SKM-1 (cell line): ENCODE results near the gene POGLUT2.

Source experiments
- DNase-seq: peaks from one replicate; lab custom pipeline; 2025; ENCODE audit not compliant: unreplicated experiment; lab: John Stamatoyannopoulos, UW

The POGLUT2 gene

GRCh38 chr13:102770435-102770834, 28.3 kb downstream of the POGLUT2 start:
- no peak for DNase-seq

- DNase-seq, result no peak
These were observed 29.1 kb downstream of the POGLUT2 start for GRCh38 chr13:102769679-102770078.

- no peak for DNase-seq
These were observed 29.9 kb downstream of the POGLUT2 start for GRCh38 chr13:102768909-102769308.

- DNase-seq, result no peak
These were observed 35.0 kb downstream of the POGLUT2 start for GRCh38 chr13:102763741-102764140.

- no peak for DNase-seq
These were observed 37.7 kb downstream of the POGLUT2 start for GRCh38 chr13:102761071-102761470.

GRCh38 chr13:102758842-102759241, 39.9 kb downstream of the POGLUT2 start:
- DNase-seq, result no peak

GRCh38 chr13:102757006-102757405, 41.8 kb downstream of the POGLUT2 start:
- no peak for DNase-seq

GRCh38 chr13:102751886-102752285, 46.9 kb downstream of the POGLUT2 start:
- no peak for DNase-seq

- DNase-seq, result no peak
These were observed 56.3 kb downstream of the POGLUT2 start for GRCh38 chr13:102742506-102742905.

GRCh38 chr13:102742101-102742500, 56.7 kb downstream of the POGLUT2 start:
- no peak for DNase-seq
